Suprapubic skin (tissue), 4 donors: ENCODE results near the gene C10orf105.

Experiments used
- EP300 ChIP-seq: sonication (generic); formaldehyde crosslinking; IDR thresholded peaks from one replicate; pipeline ENCODE4 v1.6.1; 2017; ENCODE audit warnings: antibody characterized with exemption
- POLR2A ChIP-seq, 2 donors: fragments of 450-650 bp; IDR thresholded peaks; one replicate each; pipeline ENCODE4 v1.6.1; 2017; ENCODE audit warnings: antibody characterized with exemption in 2 of 2, mild to moderate bottlenecking in 2 of 2, moderate library complexity in 2 of 2
- POLR2AphosphoS5 ChIP-seq, 3 donors: sonication (generic); formaldehyde crosslinking; IDR thresholded peaks; one replicate each; pipeline ENCODE4 v1.6.1; 2017; ENCODE audit warnings: antibody characterized with exemption in 3 of 3
- TF ChIP-seq, protein P1 (sequence below), 2 donors: fragments of 200-600 bp in 1 of 2; fragments of 450-650 bp in 1 of 2; sonication (generic) in 1 of 2; IDR thresholded peaks; one replicate each; pipeline ENCODE4 v1.5.1; 2016 to 2019; ENCODE audit warnings: antibody characterized with exemption in 2 of 2, mild to moderate bottlenecking in 1 of 2, moderate library complexity in 1 of 2

DNA sequence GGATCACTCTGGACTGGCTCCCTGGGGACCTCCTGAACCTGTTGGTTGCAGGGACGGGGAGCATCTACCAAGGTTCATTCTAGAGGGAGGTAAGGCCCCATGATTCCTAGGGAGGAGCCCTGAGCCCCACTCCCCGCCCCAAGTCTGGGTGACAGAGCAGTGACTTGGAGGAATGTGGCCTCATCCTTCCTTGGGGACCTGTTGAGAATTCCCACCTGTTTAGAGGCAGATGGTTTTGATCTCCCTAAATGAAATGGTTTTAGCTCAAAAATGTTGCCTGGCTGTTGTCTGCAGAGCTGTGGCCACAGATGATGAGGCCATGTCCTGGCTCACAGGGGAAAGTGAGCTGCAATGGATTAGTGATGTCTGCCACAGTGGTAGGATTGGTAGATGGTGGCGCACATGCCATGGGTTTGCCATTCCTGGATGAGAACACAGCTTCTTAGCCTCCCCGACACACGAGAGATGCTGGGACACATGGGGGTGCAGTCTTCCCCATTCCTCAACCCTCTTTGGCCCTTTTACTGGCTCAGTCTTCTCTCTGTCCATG, 12.3 kb downstream of the C10orf105 start:
- TF ChIP-seq POLR2A (IDR thresholded peaks at IDR 0.05) (no peak), POLR2AphosphoS5 (IDR thresholded peaks at IDR 0.05) (no peak), EP300 (no peak)
- TF ChIP-seq, protein P1, sequence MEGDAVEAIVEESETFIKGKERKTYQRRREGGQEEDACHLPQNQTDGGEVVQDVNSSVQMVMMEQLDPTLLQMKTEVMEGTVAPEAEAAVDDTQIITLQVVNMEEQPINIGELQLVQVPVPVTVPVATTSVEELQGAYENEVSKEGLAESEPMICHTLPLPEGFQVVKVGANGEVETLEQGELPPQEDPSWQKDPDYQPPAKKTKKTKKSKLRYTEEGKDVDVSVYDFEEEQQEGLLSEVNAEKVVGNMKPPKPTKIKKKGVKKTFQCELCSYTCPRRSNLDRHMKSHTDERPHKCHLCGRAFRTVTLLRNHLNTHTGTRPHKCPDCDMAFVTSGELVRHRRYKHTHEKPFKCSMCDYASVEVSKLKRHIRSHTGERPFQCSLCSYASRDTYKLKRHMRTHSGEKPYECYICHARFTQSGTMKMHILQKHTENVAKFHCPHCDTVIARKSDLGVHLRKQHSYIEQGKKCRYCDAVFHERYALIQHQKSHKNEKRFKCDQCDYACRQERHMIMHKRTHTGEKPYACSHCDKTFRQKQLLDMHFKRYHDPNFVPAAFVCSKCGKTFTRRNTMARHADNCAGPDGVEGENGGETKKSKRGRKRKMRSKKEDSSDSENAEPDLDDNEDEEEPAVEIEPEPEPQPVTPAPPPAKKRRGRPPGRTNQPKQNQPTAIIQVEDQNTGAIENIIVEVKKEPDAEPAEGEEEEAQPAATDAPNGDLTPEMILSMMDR (IDR thresholded peaks at IDR 0.05), result no peak
